HG03469 (cell line): ENCODE measurements around the gene PPP1R1B.

Source experiments
- ATAC-seq: cut with Tn5 transposase; IDR thresholded peaks from one replicate; pipeline ENCODE4 v1.9.1; 2021; ENCODE audit warnings: mild to moderate bottlenecking, moderate library complexity, moderate number of reproducible peaks; ENCODE audit not compliant: unreplicated experiment

Gene PPP1R1B

GRCh38 chr17:39600288-39600996, 26.3 kb upstream of the PPP1R1B start:
- no peak for ATAC-seq

- ATAC-seq, result no peak
Observed at GRCh38 chr17:39600997-39601597, 25.7 kb upstream of the PPP1R1B start.

GRCh38 chr17:39601758-39602532, 24.8 kb upstream of the PPP1R1B start:
- ATAC-seq, result no peak

- ATAC-seq, result no peak
Observed at GRCh38 chr17:39602533-39603303, 24.0 kb upstream of the PPP1R1B start.

GRCh38 chr17:39603304-39604016, 23.3 kb upstream of the PPP1R1B start:
- ATAC-seq, result no peak

GRCh38 chr17:39604911-39605491, 21.8 kb upstream of the PPP1R1B start:
- ATAC-seq, result no peak

- ATAC-seq, result no peak
Observed at GRCh38 chr17:39605492-39606433, 21.0 kb upstream of the PPP1R1B start.

- no peak for ATAC-seq
Observed at GRCh38 chr17:39606434-39607056, 20.2 kb upstream of the PPP1R1B start.

GRCh38 chr17:39607057-39607850, 19.5 kb upstream of the PPP1R1B start:
- ATAC-seq, result no peak

GRCh38 chr17:39607851-39608130, 19.0 kb upstream of the PPP1R1B start, which contains the start of gene NEUROD2:
TSS of gene NEUROD2 (minus strand) at chr17:39607920. CDS start at chr17:39606599, 1,321 bp downstream.
- ATAC-seq, result no peak

- ATAC-seq, result no peak
Observed at GRCh38 chr17:39608142-39608981, 18.4 kb upstream of the PPP1R1B start.

- ATAC-seq, result no peak
Observed at GRCh38 chr17:39609416-39610025, 17.2 kb upstream of the PPP1R1B start.

GRCh38 chr17:39611401-39612112, 15.2 kb upstream of the PPP1R1B start:
- no peak for ATAC-seq

GRCh38 chr17:39612291-39612894, 14.4 kb upstream of the PPP1R1B start:
- ATAC-seq, result no peak

GRCh38 chr17:39612935-39613464, 13.8 kb upstream of the PPP1R1B start:
- no peak for ATAC-seq
